Lower lobe of right lung (tissue), 1 donor: ENCODE data around the gene CLEC9A. TPM values are rescaled to one million over a fixed set of nuclear protein-coding genes. Genes with fewer than 3 reads are reported as not detected.

ENCODE experiments used
- total RNA-seq: library from RNA; stranded (reverse); fragmentation: NEBNext Ultra II Directional; extraction: Animal tissue kit (Norgen Biotek cat#: 25700); gene quantifications from one replicate; pipeline ENCODE4 v1.2.1, GENCODE V29; 2021
- donor health status: DM: no; HTN: yes; CAD: no; lungs with severe emphysema.

The CLEC9A gene
- total RNA-seq, 1 donor from 2014 or later: 0.30 TPM

Other genes with a start within 250 kb of the CLEC9A start
- gene KLRF1, start 203.2 kb upstream of the CLEC9A start, total RNA-seq: 4.1 TPM
- 24.8 TPM for gene CLEC2B, start 161.3 kb upstream of the CLEC9A start, total RNA-seq
- gene KLRF2, start 149.2 kb upstream of the CLEC9A start, total RNA-seq: not detected
- not detected for gene CLEC2A, start 98.3 kb upstream of the CLEC9A start, total RNA-seq
- gene CLEC12A, start 59.3 kb upstream of the CLEC9A start, total RNA-seq: 88.3 TPM
- 0.95 TPM for gene CLEC1B, start 31.6 kb upstream of the CLEC9A start, total RNA-seq
- gene CLEC12B, start 20.1 kb upstream of the CLEC9A start, total RNA-seq: 1.7 TPM
- gene CLEC1A, start 68.3 kb downstream of the CLEC9A start, total RNA-seq: 9.7 TPM
- gene CLEC7A, start 99.5 kb downstream of the CLEC9A start, total RNA-seq: 79.5 TPM
- 172 TPM for gene OLR1, start 141.4 kb downstream of the CLEC9A start, total RNA-seq
- 3.6 TPM for gene TMEM52B, start 148.3 kb downstream of the CLEC9A start, total RNA-seq
- 108 TPM for gene GABARAPL1, start 182.2 kb downstream of the CLEC9A start, total RNA-seq